Measurements from ENCODE around the gene RTCB.

The RTCB gene

GRCh38 chr22:32339190-32340012, 72.6 kb downstream of the RTCB start:
- no peak for DNase-seq (ENCODE audit: low spot score)

- DNase-seq (ENCODE audit: low spot score), result no peak
Observed at GRCh38 chr22:32338757-32339156, 73.3 kb downstream of the RTCB start.
